Activated T-helper 17 cell treated with anti-CD3 and anti-CD28 coated beads, Interleukin-2, amount 50 U/mL, for 72 hours (primary cell): ENCODE measurements around the gene MRPL19. TPM values are rescaled to one million over a fixed set of nuclear protein-coding genes. Genes with fewer than 3 reads are reported as not detected.
A peak's percentile ranks its signal among the peaks of the same experiment; 100 is the strongest.
"Not testable (repeated sequence)": the region's sequence is repeated elsewhere in the genome, so short reads cannot be mapped to it uniquely, and the experiment has no call there.

Experiments
- ATAC-seq: fragments of 150-1000 bp; cut with Tn5 transposase; replicated peaks from 2 replicates; pipeline ENCODE4 v1.10.0; 2021; ENCODE audit warnings: mild to moderate bottlenecking, moderate library complexity
- H3K27ac Mint-ChIP-seq: one replicate; pipeline ENCODE4 v1.8.0; 2022; ENCODE audit warnings: mixed read lengths
- H3K27me3 Mint-ChIP-seq: one replicate; pipeline ENCODE4 v1.8.0; 2022; ENCODE audit warnings: mixed read lengths
- H3K36me3 Mint-ChIP-seq: one replicate; pipeline ENCODE4 v1.8.0; 2022; ENCODE audit warnings: low read depth, mild to moderate bottlenecking, mixed read lengths
- H3K4me1 Mint-ChIP-seq: one replicate; pipeline ENCODE4 v1.8.0; 2022; ENCODE audit warnings: mixed read lengths
- H3K4me3 Mint-ChIP-seq: one replicate; pipeline ENCODE4 v1.8.0; 2022; ENCODE audit warnings: mild to moderate bottlenecking, mixed read lengths
- H3K9me3 Mint-ChIP-seq: one replicate; pipeline ENCODE4 v1.8.0; 2022; ENCODE audit warnings: mixed read lengths
- total RNA-seq, 2 donors: library from RNA; stranded (reverse); gene quantifications; one replicate each; pipeline ENCODE4 v1.2.3, GENCODE V29; 2022

The MRPL19 gene
- total RNA-seq, 2 donors from 2014 or later, result 37.0 to 69.2 TPM

GRCh38 chr2:75711590-75711989 lies 65.0 kb downstream of the MRPL19 start:
- Mint-ChIP-seq H3K4me3 (peak overlapping the region; percentile 79), H3K27ac (peak overlapping the region; percentile 94)
- H3K4me1 Mint-ChIP-seq, H3K9me3 Mint-ChIP-seq, ATAC-seq, H3K36me3 Mint-ChIP-seq, H3K27me3 Mint-ChIP-seq: not testable (repeated sequence)

- Mint-ChIP-seq H3K27me3 (no peaks in the 10 kb centered on the region), H3K4me1 (no peaks in the 10 kb centered on the region), H3K4me3 (no peak overlapping the region), H3K27ac (no peak overlapping the region), H3K9me3 (no peaks in the 10 kb centered on the region), H3K36me3 (no peaks in the 10 kb centered on the region)
- no peak for ATAC-seq
Measured at GRCh38 chr2:75716406-75716805, 69.8 kb downstream of the MRPL19 start.

- no peak for ATAC-seq
- Mint-ChIP-seq H3K27ac (no peak overlapping the region), H3K4me3 (no peak overlapping the region), H3K36me3 (no peaks in the 10 kb centered on the region), H3K9me3 (no peaks in the 10 kb centered on the region), H3K27me3 (peaks cover 19% of the 10 kb centered on the region), H3K4me1 (no peaks in the 10 kb centered on the region)
Measured at GRCh38 chr2:75719616-75720015, 73.0 kb downstream of the MRPL19 start.

GRCh38 chr2:75720525-75720924 lies 73.9 kb downstream of the MRPL19 start:
- H3K9me3 Mint-ChIP-seq, result no peaks in the 10 kb centered on the region
- no peak overlapping the region for H3K4me3 Mint-ChIP-seq
- H3K36me3 Mint-ChIP-seq, result no peaks in the 10 kb centered on the region
- H3K4me1 Mint-ChIP-seq, result no peaks in the 10 kb centered on the region
- ATAC-seq, result no peak
- peaks cover 19% of the 10 kb centered on the region for H3K27me3 Mint-ChIP-seq
- no peak overlapping the region for H3K27ac Mint-ChIP-seq

- no peaks in the 10 kb centered on the region for H3K4me1 Mint-ChIP-seq
- no peak for ATAC-seq
- no peaks in the 10 kb centered on the region for H3K9me3 Mint-ChIP-seq
- no peaks in the 10 kb centered on the region for H3K36me3 Mint-ChIP-seq
- no peak overlapping the region for H3K4me3 Mint-ChIP-seq
- H3K27ac Mint-ChIP-seq, result no peak overlapping the region
- peaks cover 26% of the 10 kb centered on the region for H3K27me3 Mint-ChIP-seq
Measured at GRCh38 chr2:75722687-75723086, 76.1 kb downstream of the MRPL19 start.

GRCh38 chr2:75728614-75729419 lies 82.2 kb downstream of the MRPL19 start:
- Mint-ChIP-seq H3K4me3 (no peak overlapping the region), H3K9me3 (no peaks in the 10 kb centered on the region), H3K4me1 (no peaks in the 10 kb centered on the region), H3K36me3 (no peaks in the 10 kb centered on the region), H3K27me3 (peaks cover 17% of the 10 kb centered on the region), H3K27ac (no peak overlapping the region)
- ATAC-seq, result no peak

- ATAC-seq, result no peak
- H3K27me3 Mint-ChIP-seq, result peaks cover 19% of the 10 kb centered on the region
- H3K36me3 Mint-ChIP-seq, result no peaks in the 10 kb centered on the region
- H3K27ac Mint-ChIP-seq, result no peak overlapping the region
- no peaks in the 10 kb centered on the region for H3K4me1 Mint-ChIP-seq
- no peaks in the 10 kb centered on the region for H3K9me3 Mint-ChIP-seq
- H3K4me3 Mint-ChIP-seq, result no peak overlapping the region
Measured at GRCh38 chr2:75729861-75730260, 83.3 kb downstream of the MRPL19 start.

GRCh38 chr2:75736276-75736675 lies 89.7 kb downstream of the MRPL19 start:
- no peak overlapping the region for H3K4me3 Mint-ChIP-seq
- no peaks in the 10 kb centered on the region for H3K36me3 Mint-ChIP-seq
- no peaks in the 10 kb centered on the region for H3K4me1 Mint-ChIP-seq
- peaks cover 30% of the 10 kb centered on the region for H3K27me3 Mint-ChIP-seq
- ATAC-seq, result no peak
- H3K27ac Mint-ChIP-seq, result no peak overlapping the region
- H3K9me3 Mint-ChIP-seq, result peaks cover 4% of the 10 kb centered on the region

GRCh38 chr2:75737961-75738360 lies 91.4 kb downstream of the MRPL19 start:
- H3K27me3 Mint-ChIP-seq, result peaks cover 26% of the 10 kb centered on the region
- peaks cover 5% of the 10 kb centered on the region for H3K9me3 Mint-ChIP-seq
- no peak overlapping the region for H3K4me3 Mint-ChIP-seq
- no peak overlapping the region for H3K27ac Mint-ChIP-seq
- H3K4me1 Mint-ChIP-seq, result no peaks in the 10 kb centered on the region
- no peaks in the 10 kb centered on the region for H3K36me3 Mint-ChIP-seq
- ATAC-seq, result no peak

Other genes starting within 250 kb of the MRPL19 start
- not detected for gene EVA1A, start 85.8 kb upstream of the MRPL19 start, total RNA-seq
- 10 to 100 TPM; 15.4 to 22.5 TPM for gene GCFC2, start 64.1 kb downstream of the MRPL19 start, total RNA-seq